ENCODE results near the gene WDR82.

The WDR82 gene

GRCh38 chr3:52294320-52295150 is 16.1 kb upstream of the WDR82 start:
- no peaks in the 10 kb centered on the region for H3K4me1 ChIP-seq (ENCODE audit: low read depth, poor library complexity, severe bottlenecking)
- H3K36me3 ChIP-seq (ENCODE audit: insufficient read depth) = no peaks in the 10 kb centered on the region
- H3K4me3 ChIP-seq (IDR thresholded peaks at IDR 0.05; ENCODE audit: insufficient read depth, low read depth, low read length) = no peak overlapping the region
- TF ChIP-seq CTCF (conservative IDR thresholded peaks at IDR 0.05; ENCODE audit: low read depth, low read length) = no peak
- H2AFZ ChIP-seq (ENCODE audit: low read depth) = no peak overlapping the region
- no peak overlapping the region for H3K4me2 ChIP-seq
- no peak overlapping the region for H3K27ac ChIP-seq
- H4K20me1 ChIP-seq (ENCODE audit: insufficient read depth) = no peaks in the 10 kb centered on the region
- no peaks in the 10 kb centered on the region for H3K79me2 ChIP-seq (ENCODE audit: insufficient read depth, low read depth)
- no peaks in the 10 kb centered on the region for H3K27me3 ChIP-seq (ENCODE audit: insufficient read depth, low read depth)
- no peak overlapping the region for H3K9ac ChIP-seq

GRCh38 chr3:52293491-52294319 is 15.3 kb upstream of the WDR82 start:
- H3K79me2 ChIP-seq (ENCODE audit: insufficient read depth, low read depth) = no peaks in the 10 kb centered on the region
- no peak overlapping the region for H2AFZ ChIP-seq (ENCODE audit: low read depth)
- no peaks in the 10 kb centered on the region for H3K27me3 ChIP-seq (ENCODE audit: insufficient read depth, low read depth)
- no peak overlapping the region for H3K27ac ChIP-seq
- no peak for TF ChIP-seq CTCF (conservative IDR thresholded peaks at IDR 0.05; ENCODE audit: low read depth, low read length)
- no peak overlapping the region for H3K4me3 ChIP-seq (IDR thresholded peaks at IDR 0.05; ENCODE audit: insufficient read depth, low read depth, low read length)
- H4K20me1 ChIP-seq (ENCODE audit: insufficient read depth) = no peaks in the 10 kb centered on the region
- no peaks in the 10 kb centered on the region for H3K36me3 ChIP-seq (ENCODE audit: insufficient read depth)
- H3K9ac ChIP-seq = no peak overlapping the region
- peaks cover 3% of the 10 kb centered on the region for H3K4me1 ChIP-seq (ENCODE audit: low read depth, poor library complexity, severe bottlenecking)
- H3K4me2 ChIP-seq = no peak overlapping the region

- Histone ChIP-seq H3K4me1 (ENCODE audit: low read depth, poor library complexity, severe bottlenecking) (peaks cover 7% of the 10 kb centered on the region), H2AFZ (ENCODE audit: low read depth) (no peak overlapping the region), H3K9ac (no peak overlapping the region), H3K4me3 (IDR thresholded peaks at IDR 0.05; ENCODE audit: insufficient read depth, low read depth, low read length) (no peak overlapping the region), H3K27me3 (ENCODE audit: insufficient read depth, low read depth) (no peaks in the 10 kb centered on the region), H3K4me2 (no peak overlapping the region), H3K27ac (no peak overlapping the region), H3K36me3 (ENCODE audit: insufficient read depth) (no peaks in the 10 kb centered on the region), H3K79me2 (ENCODE audit: insufficient read depth, low read depth) (no peaks in the 10 kb centered on the region), H4K20me1 (ENCODE audit: insufficient read depth) (no peaks in the 10 kb centered on the region)
- no peak for TF ChIP-seq CTCF (conservative IDR thresholded peaks at IDR 0.05; ENCODE audit: low read depth, low read length)
Measured at GRCh38 chr3:52292247-52293065, 14.0 kb upstream of the WDR82 start.

- no peaks in the 10 kb centered on the region for H3K79me2 ChIP-seq (ENCODE audit: insufficient read depth, low read depth)
- no peak overlapping the region for H3K4me3 ChIP-seq (IDR thresholded peaks at IDR 0.05; ENCODE audit: insufficient read depth, low read depth, low read length)
- no peaks in the 10 kb centered on the region for H4K20me1 ChIP-seq (ENCODE audit: insufficient read depth)
- no peaks in the 10 kb centered on the region for H3K27me3 ChIP-seq (ENCODE audit: insufficient read depth, low read depth)
- no peaks in the 10 kb centered on the region for H3K36me3 ChIP-seq (ENCODE audit: insufficient read depth)
- peak; percentile 70 for TF ChIP-seq CTCF (conservative IDR thresholded peaks at IDR 0.05; ENCODE audit: low read depth, low read length)
- no peak overlapping the region for H3K27ac ChIP-seq
- no peak overlapping the region for H2AFZ ChIP-seq (ENCODE audit: low read depth)
- no peak overlapping the region for H3K9ac ChIP-seq
- H3K4me1 ChIP-seq (ENCODE audit: low read depth, poor library complexity, severe bottlenecking) = peaks cover 7% of the 10 kb centered on the region
- no peak overlapping the region for H3K4me2 ChIP-seq
Measured at GRCh38 chr3:52291508-52292181, 13.2 kb upstream of the WDR82 start.

All from KMS-11 (cell line).